Measurements from ENCODE around the gene ITGA2.

Gene ITGA2

DNA sequence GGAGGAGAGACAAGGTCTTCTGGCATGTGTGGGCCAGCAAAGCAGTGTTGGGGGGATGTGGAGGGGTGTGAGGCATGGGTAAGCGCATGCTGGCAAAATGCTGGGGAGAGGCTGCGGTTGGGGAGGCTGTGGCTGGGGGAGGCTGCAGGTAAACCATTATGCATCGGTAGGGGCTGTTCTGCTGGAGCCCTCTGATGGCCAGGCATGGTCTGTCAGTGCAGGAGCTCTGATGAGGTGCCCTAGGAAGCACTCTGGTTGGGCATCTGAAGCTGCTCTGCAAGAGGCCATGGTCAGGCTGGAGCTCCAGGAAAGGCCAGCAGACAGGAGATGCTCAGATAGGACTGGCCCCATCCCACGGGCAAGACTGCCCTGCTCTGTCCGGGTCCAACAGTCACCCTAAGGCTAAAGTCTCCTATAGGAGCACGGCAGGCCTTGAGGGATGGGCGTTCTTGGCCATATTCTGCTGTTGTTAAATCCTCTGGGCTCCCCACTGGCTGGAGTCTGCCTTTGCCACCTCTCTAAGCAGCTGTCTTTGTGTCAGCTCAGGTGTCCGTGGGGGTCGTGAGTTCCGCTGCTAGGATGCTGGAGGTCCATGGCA is 28.7 kb downstream of the ITGA2 start:
- no peak for DNase-seq (ENCODE audit: low read depth)

DNA sequence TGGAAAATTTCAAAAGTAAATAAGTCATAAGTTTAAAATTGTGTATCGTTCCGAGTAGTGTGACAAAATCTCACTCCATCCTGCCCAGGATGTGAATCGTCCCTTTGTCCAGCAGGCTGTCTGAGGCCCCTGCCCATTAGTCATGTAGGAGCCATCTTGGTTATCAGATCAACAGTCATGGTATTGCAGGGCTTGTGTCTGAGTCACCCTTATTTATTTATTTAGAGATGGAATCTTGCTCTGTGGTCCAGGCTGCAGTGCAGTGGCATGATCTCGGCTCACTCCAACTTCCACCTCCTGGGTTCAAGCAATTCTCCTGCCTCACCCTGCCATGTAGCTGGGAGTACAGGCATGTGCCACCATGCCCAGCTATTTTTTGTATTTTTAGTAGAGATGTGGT is 30.2 kb downstream of the ITGA2 start:
- no peak for DNase-seq (ENCODE audit: low read depth)

DNA sequence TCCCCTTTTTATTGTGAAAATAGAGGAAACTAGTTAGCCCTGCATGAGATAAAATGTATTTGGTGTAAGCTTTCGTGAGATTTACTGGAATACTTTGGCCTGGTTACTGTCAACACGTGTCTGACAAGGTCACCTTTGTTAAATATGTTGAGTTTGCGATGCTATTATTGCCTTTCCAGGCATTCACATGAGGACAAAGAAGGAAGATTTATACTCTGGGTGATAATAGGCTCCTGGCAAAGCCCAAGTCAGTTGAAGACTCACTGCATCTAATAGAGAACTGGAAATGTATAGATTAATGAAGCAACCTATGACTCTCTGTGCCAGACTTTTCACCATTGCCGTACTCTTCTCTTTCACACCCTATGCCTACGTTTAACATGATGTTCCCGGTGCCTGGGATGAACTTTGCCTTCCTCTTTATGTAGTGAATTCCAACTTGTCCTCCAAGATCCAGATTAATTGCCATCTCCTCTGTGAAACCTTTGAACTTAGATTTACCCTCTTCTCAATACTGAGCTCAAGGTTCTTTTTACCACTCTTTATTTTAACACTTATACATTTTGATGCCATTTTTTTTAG is 33.9 kb downstream of the ITGA2 start:
- DNase-seq (ENCODE audit: low read depth) = no peak

DNA sequence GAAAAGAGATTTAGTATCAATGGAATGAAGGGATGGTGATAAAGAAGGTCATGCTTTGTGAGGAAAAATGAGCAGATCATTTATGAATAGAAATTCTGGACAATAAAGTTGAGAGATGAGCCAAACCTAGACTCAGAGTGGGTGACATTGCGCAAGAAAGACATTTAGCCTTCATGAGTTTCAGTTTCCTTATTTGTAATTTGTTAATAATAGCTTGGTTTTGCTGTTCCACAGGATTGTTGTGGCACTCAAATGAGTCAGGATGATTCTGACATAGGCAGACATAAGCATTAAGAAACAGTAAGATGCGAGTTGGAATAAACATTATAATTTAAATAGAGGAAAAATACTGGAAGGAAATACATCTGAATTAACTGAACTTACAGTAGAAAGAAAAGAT is 34.8 kb downstream of the ITGA2 start:
- DNase-seq (ENCODE audit: low read depth) = no peak

DNA sequence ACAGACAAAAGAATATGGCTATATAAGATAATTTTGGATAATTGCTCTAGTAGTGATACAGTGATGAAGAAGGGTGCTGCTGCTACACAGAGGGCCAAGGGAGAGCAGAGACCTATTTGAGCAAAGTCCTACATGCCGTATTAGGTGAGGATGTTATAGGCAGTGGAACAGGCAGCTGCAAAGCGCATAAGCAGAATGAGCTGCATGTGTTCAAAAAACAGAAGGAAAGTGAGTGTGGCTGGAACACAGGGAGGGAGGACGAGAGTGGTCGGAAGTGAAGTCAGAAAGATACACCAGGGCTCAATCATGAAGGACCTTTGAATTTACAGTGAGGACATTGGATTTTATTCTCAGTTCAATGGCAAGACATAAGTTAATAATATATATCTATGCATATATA is 35.4 kb downstream of the ITGA2 start:
- DNase-seq (ENCODE audit: low read depth) = no peak

DNA sequence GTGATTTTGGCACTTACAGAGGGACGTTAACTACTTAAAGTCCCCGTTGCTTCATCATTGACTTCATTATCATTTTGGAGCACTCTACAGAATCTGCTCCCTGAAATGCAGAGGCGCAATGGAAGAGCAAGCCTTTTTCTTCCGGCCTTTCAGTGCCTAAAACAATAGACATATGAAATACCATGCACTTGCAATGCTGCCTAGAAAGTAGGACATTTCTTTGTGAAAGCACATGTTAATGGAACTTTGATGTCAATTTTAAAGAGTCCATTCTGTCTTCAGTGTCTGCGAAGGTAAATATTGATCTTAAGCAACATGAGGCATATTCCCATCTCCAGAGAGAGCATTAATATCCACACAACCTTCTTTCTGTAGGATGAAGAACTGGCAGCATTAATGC is 36.3 kb downstream of the ITGA2 start:
- DNase-seq (ENCODE audit: low read depth) = no peak

DNA sequence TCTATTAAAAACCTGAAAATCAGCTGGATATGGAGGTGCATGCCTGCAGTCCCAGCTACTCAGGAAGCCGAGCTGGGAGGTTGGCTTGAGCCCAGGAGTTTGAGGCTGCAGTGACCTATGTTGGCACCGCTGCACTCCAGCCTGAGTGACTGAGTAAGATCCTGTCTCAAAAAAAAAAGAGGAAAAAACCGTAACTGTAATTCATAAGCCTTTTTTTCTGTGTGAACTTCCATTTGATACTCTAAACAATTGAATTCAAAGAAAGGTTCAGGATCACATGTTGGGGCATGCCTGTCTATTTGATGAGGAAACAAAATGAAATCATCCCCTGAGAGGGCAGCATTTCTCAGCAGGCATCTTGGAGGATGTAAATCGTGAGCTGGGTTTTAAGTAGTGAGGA is 38.8 kb downstream of the ITGA2 start:
- no peak for DNase-seq (ENCODE audit: low read depth)

DNA sequence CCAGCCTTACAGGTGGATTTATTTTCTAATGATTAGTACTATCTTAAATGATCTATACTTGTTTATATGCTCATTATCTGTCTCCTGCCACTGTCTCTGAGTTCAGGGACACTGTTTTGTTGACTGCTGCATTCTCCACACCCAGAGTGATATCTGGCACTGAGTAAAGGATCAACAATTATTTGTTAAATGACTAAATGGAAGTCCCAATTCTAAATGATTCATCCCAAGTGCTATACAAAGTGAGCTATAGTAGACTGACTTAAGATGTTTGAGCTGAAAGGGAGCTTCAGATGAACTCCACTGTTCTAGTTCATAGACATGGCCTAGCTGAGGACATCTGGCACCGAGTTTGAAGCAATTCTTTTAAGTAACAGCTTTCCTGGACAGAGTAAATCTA is 40.5 kb downstream of the ITGA2 start:
- DNase-seq (ENCODE audit: low read depth) = no peak

DNA sequence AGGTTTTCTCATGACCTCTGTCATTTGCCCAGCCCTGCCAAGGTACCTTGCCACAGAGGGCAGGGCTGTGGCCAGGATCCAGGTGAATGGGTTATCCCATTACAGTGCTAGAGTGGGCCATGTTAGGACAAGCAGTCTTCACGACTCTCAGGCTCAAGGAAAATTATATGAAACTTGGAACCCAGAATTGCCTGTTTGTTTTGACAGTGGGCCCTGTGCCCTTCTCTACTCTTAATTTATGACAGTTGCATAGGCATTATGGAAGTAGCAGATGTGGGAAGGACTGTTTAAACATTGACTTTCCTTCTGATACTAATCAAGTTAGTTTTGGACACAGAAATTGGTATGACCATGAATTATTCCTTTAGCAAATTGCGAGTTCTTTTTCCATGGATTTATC is 41.7 kb downstream of the ITGA2 start:
- no peak for DNase-seq (ENCODE audit: low read depth)

DNA sequence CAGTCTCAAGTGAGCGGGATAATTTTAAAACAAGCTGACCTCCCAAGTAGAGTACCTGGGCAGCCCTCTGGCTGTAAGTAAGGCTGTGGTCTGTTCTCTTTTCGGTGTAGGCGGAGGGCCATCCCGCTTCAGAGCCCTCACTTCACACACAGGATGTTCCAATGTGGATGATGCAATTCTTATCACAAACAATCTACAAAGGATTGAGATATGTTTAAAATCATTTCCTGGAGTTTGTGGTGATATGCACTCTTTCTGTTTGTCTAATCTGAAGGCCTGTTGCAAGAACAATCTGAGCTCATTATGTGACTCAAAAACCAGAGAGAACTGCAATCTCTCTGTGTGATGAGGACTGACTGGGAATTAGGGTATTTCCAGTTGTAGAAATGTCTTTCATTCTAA is 42.5 kb downstream of the ITGA2 start:
- DNase-seq (ENCODE audit: low read depth) = no peak

DNA sequence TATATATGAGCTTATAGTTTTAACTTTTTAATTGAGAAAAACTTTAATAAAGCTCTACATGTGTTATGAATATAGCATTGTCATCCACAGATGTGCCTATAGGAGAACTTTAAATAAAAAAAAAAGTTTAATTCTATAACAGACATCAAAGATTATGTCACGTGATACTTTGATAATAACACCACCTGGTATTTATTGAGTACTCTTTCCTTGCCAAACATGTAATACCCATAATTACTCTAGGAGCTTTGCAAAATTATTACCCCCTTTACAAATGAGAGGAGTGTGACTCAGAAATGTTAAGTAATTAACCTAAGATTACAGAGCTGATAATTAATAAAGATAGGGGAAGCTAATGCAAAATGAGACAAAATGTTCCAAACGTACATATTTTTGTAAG is 43.0 kb downstream of the ITGA2 start:
- no peak for DNase-seq (ENCODE audit: low read depth)

DNA sequence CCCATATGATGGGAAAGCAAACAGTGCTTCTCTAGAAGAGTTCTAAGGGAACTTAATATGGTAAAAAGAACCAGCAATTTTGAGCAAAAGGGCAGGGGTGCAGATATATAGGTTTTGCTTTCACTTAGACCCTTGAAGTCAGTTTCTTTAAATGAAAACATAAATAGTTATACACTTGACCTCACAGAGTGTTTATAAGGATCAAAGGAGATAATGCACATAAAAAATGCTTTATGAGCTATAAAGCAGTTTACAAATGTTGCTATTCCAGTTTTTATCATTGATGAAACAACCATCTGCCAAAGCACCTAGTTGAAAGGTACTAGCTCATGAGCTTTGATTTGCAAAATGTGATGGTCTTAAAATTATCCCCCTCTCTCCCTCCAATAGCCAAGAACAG is 45.7 kb downstream of the ITGA2 start:
- no peak for DNase-seq (ENCODE audit: low read depth)

DNA sequence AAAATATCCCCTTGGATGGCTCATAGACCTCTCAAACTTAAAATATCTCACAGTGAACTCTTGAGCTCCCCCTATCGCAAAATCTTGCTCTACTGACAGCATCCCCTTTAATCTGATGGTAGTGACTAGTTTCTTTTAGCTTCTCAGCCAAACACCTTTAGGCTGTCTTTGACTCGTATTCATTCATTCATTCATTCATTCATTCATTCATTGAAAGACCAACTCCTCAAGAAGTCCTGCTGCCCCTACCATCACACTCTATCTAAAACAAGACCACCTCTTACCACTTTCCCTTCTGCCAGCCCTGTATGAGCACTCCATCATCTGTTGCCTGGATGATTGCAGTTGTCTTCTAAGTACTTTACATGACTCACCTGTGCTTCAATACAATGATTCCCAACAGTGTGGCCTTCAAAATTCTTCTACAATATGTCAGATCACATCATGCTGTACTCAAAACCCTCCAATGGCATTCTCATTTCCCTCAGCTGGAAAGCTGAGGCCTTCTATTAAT is 46.8 kb downstream of the ITGA2 start:
- no peak for DNase-seq (ENCODE audit: low read depth)

DNA sequence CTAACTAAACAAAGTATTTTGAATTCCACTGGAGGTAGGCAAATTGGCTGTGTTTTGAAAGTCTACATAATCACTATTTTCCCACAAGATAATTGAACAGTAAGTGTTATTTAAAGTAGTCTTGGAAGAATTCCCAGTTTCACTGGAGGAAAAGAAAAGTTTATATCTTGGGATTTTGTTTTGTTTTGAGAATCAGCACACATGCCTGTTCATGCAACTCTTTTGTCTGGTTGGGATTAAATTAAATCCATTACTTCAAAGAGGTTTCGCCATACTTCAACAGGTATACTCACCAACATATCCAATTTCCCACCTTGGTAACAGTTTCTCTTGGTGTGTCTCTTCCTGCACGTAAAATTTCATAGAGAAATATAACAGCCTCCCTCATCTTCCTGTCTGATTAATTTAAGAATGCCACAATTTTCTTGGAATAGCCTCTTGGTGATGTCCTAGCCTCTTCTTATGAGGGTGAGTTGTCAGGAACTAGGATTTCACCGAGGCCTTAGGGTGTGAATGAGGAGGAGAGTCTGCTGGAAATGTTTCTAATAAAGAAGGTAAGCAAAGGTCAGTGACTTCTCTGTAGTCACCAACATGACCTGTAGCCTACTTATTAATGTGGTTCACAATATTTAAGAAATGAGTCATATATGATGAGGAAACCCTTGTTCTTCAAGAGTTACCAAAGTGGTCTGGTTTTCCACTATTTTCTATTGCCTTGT is 48.1 kb downstream of the ITGA2 start:
- no peak for DNase-seq (ENCODE audit: low read depth)

DNA sequence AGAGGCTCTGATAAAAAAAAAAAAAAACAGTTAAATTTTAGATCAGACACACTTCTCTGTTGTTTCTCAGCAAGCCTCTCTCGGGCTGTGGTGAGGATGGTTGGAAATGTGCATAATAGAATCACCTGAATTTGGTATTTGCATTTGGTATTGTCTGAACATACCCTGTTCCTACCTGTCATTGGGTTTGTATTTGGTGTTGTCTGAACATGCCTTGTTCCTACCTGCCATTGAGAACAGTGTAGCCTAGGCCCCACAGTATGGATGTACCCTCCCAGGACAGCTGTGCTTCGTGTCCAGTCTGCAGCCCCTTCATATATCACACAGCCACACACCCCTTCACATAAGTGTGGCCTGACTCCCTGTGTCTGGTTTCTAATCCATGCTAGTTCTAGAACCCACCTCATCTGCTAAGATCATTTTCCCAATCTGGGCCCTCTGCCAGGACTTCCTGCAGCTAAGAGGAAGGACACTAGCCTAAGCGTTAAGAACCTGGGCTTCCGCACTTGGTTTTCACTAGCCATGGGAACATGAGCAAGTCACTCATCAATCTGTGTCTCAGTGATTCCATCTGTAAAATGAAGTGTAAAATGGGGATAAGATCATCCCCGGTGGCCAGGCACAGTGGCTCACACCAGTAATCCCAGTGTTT is 49.2 kb downstream of the ITGA2 start:
- DNase-seq (ENCODE audit: low read depth) = no peak

DNA sequence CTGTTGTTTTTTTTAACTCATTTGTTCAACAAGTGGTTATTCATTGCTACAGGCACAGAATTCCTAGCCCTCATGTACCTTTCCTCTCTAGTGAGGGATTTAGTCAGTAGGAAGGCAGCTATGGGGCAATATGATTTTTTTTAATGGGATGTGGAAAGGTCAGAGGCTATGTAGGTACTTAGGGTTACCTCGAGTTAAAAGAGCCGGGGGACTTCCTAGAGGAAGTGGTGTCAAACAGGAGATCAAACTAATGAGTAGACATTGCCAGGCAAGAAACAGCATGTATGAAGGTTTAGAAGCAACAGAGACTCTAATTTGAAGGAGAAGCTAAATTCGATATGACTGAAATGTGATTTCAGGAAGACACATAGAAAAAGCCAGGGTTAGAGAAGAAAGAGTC is 50.7 kb downstream of the ITGA2 start:
- no peak for DNase-seq (ENCODE audit: low read depth)

DNA sequence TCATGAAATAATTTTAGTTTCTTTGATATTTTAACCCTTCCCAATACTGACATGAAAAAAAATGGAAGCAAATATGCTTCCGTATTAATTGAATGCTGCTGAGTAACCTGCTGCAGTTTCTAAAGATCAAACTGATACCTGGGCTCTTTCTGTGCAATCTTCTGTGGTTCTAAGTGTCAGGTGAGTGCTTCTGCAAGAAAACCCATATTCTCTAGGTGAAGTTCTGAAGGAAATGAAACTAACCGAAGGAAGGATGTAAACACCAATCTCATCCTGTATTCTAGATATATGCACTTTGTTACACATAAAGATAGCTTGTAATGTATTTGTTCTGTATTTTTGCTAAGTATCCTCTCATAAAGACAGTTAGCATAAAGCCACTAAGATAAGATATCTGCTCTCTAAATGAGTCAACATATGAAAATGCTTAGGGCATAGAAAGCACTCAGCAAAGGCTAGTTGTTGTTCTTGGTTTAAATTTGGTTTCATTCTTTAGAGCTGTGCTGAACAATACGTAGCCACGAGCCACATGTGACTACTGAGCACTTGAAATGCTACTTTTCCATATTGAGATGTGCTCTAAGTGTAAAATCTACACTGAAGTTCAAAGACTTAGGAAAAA is 52.0 kb downstream of the ITGA2 start:
- no peak for DNase-seq (ENCODE audit: low read depth)

DNA sequence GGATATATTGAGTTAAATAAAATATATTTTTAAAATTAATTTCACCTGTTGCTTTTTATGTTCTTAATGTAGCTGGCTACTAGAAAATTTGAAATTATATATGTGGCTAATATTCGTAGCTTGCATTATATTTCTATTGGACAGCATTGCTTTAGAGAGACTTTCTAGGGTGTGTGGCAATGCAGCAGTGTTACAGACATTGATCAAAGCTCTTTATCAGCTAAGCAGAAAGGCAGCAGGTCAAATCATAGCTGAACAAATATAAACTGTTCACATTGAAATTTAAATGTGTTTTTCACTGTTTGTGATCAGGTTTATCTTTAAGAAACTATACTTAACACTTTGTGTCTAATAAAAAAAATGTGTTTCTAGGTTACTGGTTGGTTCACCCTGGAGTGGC is 52.6 kb downstream of the ITGA2 start:
- no peak for DNase-seq (ENCODE audit: low read depth)

DNA sequence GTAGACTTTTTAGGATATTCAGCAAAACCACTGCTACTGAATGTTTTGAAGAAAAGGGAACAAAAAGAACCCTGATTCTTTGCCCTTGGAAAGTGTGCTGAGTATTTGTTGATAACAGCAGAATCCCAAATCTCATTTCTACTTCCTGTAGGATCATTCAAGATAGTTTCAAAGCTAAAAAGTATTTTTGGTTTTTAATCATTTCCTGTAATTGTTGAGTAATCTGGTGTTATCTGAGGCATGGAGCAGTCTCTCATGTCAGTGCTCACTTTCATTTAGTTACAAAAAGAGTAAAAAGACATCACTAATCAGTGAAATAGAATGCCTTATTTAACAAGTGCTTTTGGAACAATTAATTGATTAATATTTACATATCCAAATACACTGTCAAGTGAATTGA is 56.1 kb downstream of the ITGA2 start:
- no peak for DNase-seq (ENCODE audit: low read depth)

DNA sequence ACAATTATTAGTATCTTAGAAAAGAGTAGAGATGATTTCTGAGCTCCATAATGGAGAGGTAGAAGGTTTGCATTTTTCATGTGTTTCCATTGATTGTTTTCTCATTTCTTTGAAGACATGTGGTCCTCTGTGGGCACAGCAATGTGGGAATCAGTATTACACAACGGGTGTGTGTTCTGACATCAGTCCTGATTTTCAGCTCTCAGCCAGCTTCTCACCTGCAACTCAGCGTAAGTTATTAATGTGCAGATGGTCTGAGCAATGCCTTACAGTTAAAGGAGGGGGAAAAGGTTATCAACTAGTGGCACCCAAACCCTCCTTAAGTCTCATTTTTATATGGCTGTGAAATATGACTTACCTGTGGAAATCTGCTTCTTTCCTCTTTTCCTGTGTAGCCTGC is 59.1 kb downstream of the ITGA2 start:
- no peak for DNase-seq (ENCODE audit: low read depth)

DNA sequence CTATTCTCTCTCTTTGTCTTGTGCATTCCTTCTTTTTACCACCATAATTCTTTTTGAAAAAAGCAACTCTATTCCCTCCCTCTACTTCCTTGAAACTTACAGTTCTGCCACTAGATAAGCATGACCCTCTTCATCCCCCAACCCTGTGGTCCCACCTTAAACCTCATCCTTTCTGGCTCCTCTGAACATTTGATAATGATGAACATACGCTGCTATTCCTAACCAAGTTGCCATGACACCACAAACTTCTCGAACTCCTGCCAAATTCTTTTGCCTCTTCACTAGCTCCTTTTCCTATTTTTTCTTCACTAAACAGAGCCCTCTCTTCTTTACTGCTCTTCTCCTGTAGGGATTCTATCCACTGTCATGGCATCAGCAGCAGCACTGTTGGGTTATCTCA is 63.3 kb downstream of the ITGA2 start:
- no peak for DNase-seq (ENCODE audit: low read depth)

DNA sequence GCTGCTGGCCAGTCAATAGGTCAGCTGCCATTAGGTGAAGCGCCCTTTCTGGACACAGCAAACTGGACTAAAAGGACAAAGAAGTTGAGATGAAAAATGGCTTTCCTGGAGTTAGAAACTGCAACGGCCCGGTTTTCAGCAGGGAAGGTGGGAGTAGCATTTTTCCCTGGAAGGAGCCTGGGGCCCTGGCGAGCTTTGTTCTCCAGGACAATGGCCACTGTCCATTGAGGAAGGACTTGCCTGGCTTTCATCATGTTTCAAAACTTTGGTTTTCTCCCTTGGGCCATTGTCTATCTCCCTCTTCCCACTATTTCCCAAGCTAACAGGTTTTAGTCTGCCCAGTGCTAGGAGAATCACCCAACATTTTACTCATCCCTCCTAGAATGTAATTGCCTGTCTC is 64.2 kb downstream of the ITGA2 start:
- no peak for DNase-seq (ENCODE audit: low read depth)

DNA sequence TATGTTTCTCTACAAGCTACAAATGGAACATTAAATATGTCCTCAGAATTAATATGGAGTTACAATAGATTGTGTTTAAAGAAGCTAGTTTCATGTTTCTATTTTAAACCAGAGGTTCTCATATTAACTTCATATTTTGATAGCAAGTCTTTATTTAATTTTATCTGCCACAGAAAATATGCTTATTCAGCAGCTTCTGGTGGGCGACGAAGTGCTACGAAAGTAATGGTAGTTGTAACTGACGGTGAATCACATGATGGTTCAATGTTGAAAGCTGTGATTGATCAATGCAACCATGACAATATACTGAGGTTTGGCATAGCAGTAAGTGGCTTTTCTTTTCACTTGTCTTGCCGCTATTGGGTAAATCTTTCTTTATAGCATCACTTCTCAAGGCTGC is 66.2 kb downstream of the ITGA2 start:
- no peak for DNase-seq (ENCODE audit: low read depth)

Measured in activated T-cell treated with anti-CD3 and anti-CD28 coated beads for 24 hours (primary cell).